SJSA1 (cell line): ENCODE data around the gene CERS6. TPM values are rescaled to one million over a fixed set of nuclear protein-coding genes. Genes with fewer than 3 reads are reported as not detected.

ENCODE experiments used
- DNase-seq, 2 experiments: peaks; one replicate each; pipeline ENCODE4 v3.0.0-alpha.2; 2015 to 2020; ENCODE audit warnings: low spot score in 2 of 2, low read depth in 1 of 2
- H3K27ac ChIP-seq: fragments of 250-450 bp; sonication (Bioruptor Pico); 2 replicates; pipeline ENCODE4 v1.5.1; 2020; ENCODE audit warnings: mild to moderate bottlenecking, moderate library complexity
- H3K27me3 ChIP-seq: fragments of 250-450 bp; sonication (Bioruptor Pico); replicated peaks from 2 replicates; pipeline ENCODE4 v1.5.1; 2020; ENCODE audit warnings: mild to moderate bottlenecking, moderate library complexity
- H3K36me3 ChIP-seq: fragments of 250-450 bp; sonication (Bioruptor Pico); 2 replicates; pipeline ENCODE4 v1.5.1; 2020; ENCODE audit warnings: mild to moderate bottlenecking
- H3K4me1 ChIP-seq: fragments of 250-450 bp; sonication (Bioruptor Pico); replicated peaks from 2 replicates; pipeline ENCODE4 v1.6.1; 2021; ENCODE audit warnings: mild to moderate bottlenecking
- H3K4me3 ChIP-seq: fragments of 250-450 bp; sonication (Bioruptor Pico); 2 replicates; pipeline ENCODE4 v1.5.1; 2020; ENCODE audit warnings: mild to moderate bottlenecking
- H3K9me3 ChIP-seq: fragments of 250-450 bp; sonication (Bioruptor Pico); replicated peaks from 2 replicates; pipeline ENCODE4 v1.5.1; 2020; ENCODE audit warnings: mild to moderate bottlenecking
- total RNA-seq: library from RNA; depleted of rRNA; stranded (reverse); fragments of >200 nt; shearing (Covaris generic); gene quantifications from 2 replicates; pipeline ENCODE4 v1.2.3, GENCODE V29; 2014

The CERS6 gene
- total RNA-seq, 1 experiment from 2014 or later, result 43.7 TPM

DNA sequence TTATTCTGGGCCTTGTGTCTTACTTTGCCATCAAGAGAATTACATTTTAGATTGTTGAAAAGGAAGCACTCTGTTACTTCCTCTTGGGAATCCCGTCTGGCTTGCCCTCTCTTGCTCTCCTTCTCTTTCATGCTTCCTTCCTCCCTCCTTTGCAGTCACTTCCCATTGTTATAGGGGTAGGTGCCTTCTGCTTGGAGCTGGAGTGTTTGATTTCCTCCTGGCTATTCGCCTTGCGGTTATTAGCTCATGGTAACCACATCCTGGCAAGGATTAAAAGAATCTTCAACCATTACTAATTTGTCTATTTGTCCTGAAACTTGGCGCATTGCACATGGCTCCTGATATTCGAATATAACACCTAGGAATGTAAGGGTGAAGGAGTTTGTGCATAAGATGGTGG, 115.0 kb downstream of the CERS6 start:
- Histone ChIP-seq H3K27ac (no peak overlapping the region), H3K9me3 (0 out of 2 replicates have a peak, but pooled peaks cover 3% of the 10 kb centered on the region), H3K4me3 (no peak overlapping the region), H3K4me1 (no peaks in the 10 kb centered on the region; the same call in 1 of the 2 replicates), H3K27me3 (no peaks in the 10 kb centered on the region), H3K36me3 (0 out of 2 replicates have a peak, but pooled peaks cover 3% of the 10 kb centered on the region)
- no peak for DNase-seq

DNA sequence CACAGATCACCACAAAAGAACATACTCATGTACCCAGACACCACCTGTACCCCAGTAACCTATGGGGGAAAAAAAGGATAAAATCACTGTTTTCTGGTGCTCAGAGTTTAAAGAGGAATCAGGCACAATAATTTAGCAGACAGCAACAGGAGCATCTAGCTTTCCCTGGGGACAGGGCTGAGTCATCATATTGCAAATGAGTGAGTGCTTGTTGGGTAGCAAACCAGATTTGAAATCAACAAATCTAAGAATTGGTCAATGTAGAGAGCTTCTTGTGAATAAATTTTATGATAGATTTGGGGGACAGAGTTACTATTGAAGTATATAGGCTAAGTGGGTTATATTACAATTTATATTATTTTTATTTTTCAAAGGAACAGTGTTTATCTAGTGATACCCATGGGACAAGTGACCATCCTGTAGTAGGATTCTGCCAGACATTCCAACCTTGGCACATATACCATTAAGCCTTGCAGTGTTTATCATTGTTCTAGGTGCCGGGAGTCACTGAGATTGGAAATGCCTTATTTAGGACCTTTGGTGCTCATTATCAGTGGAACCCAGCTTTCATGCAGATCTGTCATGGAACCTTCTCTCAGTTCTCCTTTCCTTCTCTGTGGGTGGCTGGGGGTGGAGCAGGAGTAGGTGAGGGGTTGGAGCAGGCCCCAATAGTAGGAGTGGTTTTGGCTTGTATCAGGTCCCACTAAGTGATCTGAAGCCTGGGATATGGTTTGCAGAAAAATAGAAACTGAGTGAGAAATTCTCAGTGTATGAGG, 117.2 kb downstream of the CERS6 start:
- DNase-seq, result no peak
- Histone ChIP-seq H3K27me3 (no peaks in the 10 kb centered on the region), H3K4me3 (no peak overlapping the region)

DNA sequence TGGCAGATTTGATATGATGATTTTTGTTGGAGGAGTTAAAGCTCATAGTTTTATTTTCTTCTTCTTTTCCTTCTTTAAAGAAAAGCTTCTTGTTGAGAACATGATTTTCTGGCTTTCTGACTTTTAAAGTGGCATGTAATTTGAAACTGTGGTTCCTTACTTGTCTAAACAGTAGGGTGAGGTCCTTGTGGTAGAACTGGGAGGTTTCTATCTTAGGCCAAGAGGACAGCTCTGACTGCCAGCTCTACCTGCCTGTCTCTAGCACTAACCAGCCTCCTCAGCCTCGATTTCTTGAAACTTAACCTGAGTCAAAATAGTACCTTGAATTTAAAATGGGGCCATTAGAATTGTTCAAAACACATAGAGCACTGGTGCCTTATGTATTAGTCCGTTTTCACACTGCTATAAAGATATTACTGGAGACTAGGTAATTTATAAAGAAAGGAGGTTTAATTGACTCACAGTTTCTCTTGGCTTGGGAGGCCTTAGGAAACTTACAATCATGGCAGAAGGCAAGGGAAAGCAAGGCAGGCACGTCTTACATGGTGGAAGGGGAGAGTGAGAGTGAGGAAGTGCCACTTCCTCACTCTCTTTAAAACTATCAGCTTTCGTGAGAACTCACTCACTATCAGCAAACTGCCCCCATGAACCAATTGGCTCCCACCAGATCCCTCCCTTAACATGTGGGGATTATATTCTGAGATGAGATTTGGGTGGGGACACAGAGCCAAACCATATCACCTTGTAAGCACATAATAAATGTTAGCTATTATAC, 119.0 kb downstream of the CERS6 start:
- no peaks in the 10 kb centered on the region for H3K36me3 ChIP-seq
- H3K4me1 ChIP-seq, result no peaks in the 10 kb centered on the region; the same call in 1 of the 2 replicates
- H3K27me3 ChIP-seq, result no peaks in the 10 kb centered on the region
- H3K4me3 ChIP-seq, result no peak overlapping the region
- no peak overlapping the region for H3K27ac ChIP-seq
- H3K9me3 ChIP-seq, result no peaks in the 10 kb centered on the region
- no peak for DNase-seq

More for the DNA sequence above, 117.2 kb downstream of the CERS6 start:
- Histone ChIP-seq H3K27ac (no peak overlapping the region), H3K4me1 (no peaks in the 10 kb centered on the region; the same call in 1 of the 2 replicates), H3K36me3 (0 out of 2 replicates have a peak, but pooled peaks cover 3% of the 10 kb centered on the region), H3K9me3 (0 out of 2 replicates have a peak, but pooled peaks cover 3% of the 10 kb centered on the region)

DNA sequence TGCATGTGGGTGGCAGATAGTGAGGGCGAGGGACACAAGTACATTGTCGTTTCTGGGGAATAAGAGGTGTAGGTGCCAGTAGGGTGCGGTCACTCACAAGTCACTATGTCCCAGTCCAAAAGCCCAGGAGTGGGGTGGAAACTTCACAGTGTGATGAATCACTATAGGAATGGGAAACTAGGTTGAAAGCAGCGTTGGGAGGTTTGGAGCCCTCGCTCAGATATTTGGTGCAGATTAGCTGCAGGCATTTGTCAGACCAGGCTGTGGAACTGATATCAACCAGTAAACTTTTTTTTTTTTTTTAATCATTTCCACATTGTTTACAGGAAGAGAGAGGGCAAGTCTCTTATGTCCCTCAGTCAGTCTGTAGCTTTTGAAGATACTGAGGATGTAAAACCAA, 121.8 kb downstream of the CERS6 start:
- Histone ChIP-seq H3K27ac (no peak overlapping the region), H3K27me3 (no peaks in the 10 kb centered on the region), H3K4me3 (no peak overlapping the region), H3K9me3 (no peaks in the 10 kb centered on the region), H3K36me3 (no peaks in the 10 kb centered on the region), H3K4me1 (peaks cover 5% of the 10 kb centered on the region)
- DNase-seq, result no peak

DNA sequence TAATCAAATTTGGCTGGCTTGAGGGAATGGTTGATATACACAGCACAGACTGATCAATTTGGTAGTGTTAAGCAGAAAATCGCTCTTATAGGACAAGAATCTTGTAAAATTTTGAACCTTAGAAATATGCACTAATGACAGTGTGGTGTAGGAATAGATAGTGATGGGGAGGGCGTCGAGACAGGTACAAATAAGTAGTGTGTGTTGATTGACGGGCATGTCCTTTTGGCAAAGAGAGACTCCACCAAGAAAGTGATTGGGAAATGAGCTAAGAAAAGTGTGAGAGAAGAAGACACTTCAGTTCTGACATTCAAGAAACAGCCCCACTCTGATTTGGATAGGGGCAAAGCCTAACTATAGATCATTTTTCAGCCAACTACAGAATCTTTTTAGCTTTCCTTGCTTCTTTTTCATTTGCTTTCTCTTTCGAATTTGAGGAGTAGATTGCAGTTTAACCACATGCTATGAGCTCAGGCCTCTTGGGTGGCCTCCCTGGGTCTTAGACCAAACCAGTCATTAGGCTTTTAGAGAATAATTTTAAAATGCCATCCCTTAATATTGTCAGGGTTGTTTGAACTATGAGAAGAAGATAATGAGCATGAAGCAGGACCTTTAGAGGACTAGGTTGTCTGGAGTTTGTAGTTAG, 127.1 kb downstream of the CERS6 start:
- H3K4me3 ChIP-seq, result 0 out of 2 replicates have a peak overlapping the region, but pooled peaks have one; percentile 6
- peak overlapping the region; percentile 93 for H3K27ac ChIP-seq
- peaks cover 27% of the 10 kb centered on the region for H3K4me1 ChIP-seq
- DNase-seq, result peak; percentile 76 to 87
- no peaks in the 10 kb centered on the region for H3K9me3 ChIP-seq
- H3K27me3 ChIP-seq, result no peaks in the 10 kb centered on the region
- H3K36me3 ChIP-seq, result no peaks in the 10 kb centered on the region

DNA sequence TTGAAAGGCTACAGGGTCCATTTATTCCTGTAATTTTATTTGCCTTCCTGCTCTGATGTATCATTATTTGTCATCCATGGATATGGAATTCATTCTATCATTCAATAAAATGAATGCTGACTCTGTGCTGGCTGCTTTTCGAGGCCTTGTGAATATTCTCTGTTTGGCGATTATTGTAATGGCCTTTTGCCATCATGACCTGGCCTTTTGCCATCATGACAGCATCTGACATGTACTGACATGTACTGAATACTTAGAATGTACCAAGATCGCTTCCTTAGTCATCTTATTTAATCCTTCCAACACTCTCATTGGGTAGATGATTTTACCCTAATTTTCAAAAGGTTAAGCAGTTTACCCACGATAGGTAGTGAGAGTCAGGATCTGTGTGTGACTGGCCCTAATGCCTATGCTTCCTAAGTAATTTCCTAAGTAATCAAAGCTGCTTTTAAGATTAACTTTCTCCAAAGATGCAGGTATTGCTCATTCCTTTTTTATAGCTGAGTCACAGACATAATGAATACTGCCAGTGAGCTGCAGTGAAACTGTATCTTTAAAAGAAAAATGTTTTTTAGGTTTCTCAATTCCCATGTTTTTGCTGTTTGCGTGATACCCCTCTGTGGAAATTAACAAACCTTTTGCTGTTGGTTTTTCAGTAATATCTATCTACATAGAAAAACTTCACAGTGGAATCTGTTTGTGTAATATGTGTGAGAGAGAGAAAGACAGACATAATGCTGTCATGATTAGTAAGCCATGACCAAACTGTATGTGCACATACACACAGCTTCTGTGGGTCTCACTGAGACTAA, 127.8 kb downstream of the CERS6 start:
- Histone ChIP-seq H3K4me3 (no peak overlapping the region), H3K27ac (peak overlapping the region; percentile 93), H3K36me3 (no peaks in the 10 kb centered on the region), H3K4me1 (peaks cover 27% of the 10 kb centered on the region), H3K9me3 (no peaks in the 10 kb centered on the region), H3K27me3 (no peaks in the 10 kb centered on the region)
- DNase-seq, result peak; percentile 55 to 76

DNA sequence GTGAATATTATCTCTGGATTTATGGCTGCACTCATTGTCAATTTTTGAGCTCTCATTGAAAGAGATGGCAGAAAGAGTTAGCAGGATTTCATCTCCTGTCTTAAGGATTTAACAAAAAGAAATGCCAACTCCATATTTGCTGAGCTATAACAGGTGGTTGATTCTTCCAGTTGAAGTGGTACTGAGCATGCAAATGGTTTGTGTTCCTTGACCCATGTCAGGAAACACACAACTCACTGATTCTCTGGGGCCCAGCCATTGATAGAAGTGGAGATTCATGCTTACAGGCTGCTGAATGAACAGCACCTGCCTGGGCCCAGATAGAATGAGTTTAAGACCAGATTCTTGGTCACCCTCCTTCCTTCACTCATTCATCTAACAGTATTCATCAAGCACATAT, 128.8 kb downstream of the CERS6 start:
- Histone ChIP-seq H3K27me3 (no peaks in the 10 kb centered on the region), H3K4me1 (peaks cover 27% of the 10 kb centered on the region), H3K9me3 (no peaks in the 10 kb centered on the region), H3K36me3 (no peaks in the 10 kb centered on the region), H3K27ac (peak overlapping the region; percentile 93), H3K4me3 (no peak overlapping the region)
- DNase-seq, result no peak

DNA sequence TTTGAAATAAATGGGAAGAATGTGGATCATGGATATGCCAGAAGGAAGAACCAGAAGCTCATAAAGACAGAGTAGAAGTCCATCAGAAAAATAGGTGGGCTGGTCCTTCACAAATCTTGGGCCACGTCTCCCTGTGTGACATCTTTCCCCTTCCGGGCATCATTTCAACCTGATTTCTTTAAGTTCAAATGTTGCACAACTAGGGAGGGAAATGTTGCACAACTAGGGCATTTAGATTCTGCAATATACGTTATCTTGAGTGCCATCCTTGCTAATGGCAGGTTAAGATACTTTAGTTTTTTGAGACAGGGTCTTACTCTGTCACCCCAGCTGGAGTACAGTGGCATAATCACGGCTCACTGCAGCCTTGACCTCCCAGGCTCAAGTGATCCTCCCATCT, 129.6 kb downstream of the CERS6 start:
- Histone ChIP-seq H3K27ac (no peak overlapping the region), H3K9me3 (no peaks in the 10 kb centered on the region), H3K4me1 (peaks cover 27% of the 10 kb centered on the region), H3K36me3 (no peaks in the 10 kb centered on the region), H3K4me3 (no peak overlapping the region), H3K27me3 (no peaks in the 10 kb centered on the region)
- DNase-seq, result no peak

DNA sequence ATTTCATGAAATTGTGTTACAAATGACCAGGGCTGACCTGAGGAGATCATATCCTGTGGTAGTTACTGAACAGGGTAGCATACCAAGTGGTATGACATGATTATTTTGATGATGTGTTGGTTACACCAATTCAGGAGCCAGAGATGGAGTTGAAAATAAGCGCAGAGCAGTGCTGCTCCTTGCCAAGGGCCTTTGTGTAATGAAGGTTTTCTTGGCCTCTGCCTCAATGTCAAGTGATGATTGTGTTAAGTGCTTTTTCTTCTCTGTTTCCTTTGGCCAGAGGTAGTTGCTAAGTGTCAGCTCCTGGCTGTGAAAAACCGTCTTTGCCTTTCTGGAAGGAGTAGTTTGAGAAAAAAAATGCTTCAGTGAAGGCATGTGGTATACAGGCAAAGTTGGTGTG, 131.2 kb downstream of the CERS6 start:
- H3K4me1 ChIP-seq, result peaks cover 27% of the 10 kb centered on the region
- no peaks in the 10 kb centered on the region for H3K27me3 ChIP-seq
- no peak overlapping the region for H3K4me3 ChIP-seq
- no peak overlapping the region for H3K27ac ChIP-seq
- H3K9me3 ChIP-seq, result no peaks in the 10 kb centered on the region
- DNase-seq, result no peak
- no peaks in the 10 kb centered on the region for H3K36me3 ChIP-seq

DNA sequence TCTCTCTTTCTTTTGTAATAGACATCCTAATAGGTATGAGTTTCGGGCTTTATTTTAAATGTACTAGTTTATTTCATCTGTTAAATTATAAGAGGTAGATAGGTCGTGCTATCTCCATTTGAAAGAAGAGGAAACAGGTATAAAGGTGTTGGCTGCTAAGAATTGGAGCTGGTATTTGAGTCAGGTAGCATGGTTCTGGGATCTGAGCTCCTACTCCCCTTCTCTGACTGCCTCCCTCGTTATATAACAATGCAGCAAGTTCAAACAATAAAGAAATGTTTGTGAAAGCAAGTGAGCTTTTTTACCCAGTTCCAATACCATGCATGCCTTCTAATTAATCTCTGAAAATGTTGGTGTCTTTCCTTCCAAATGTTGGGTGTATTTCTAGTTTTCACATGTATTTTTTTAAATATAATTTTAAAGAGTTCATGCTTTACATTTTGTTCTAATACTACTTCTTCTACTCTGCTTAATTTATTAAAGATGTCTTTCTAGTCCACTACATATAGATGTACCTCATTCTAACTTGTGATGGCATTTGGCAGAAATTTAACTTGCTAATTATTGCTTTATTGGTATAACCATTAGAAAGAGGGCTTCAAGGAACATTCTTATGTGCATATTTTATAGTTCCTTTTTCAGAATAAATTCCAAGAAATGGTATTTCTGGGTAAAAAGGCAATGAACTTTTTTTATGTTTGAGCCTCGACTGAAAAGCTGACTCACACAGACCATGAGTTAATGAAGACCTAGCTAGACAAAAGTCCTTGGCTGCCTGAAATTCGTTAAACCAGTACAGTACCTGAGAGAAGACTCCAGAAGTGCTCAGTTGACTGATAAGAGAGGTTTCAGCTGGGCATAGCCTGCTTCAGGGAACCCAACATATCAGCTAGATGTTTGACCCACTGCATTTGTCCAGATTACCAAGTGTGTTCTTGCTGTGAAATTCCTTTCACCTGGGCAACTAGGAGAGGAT, 133.5 kb downstream of the CERS6 start:
- H3K4me1 ChIP-seq, result peaks cover 6% of the 10 kb centered on the region
- H3K9me3 ChIP-seq, result no peaks in the 10 kb centered on the region
- no peaks in the 10 kb centered on the region for H3K36me3 ChIP-seq
- DNase-seq, result no peak
- no peak overlapping the region for H3K4me3 ChIP-seq
- no peak overlapping the region for H3K27ac ChIP-seq
- H3K27me3 ChIP-seq, result no peaks in the 10 kb centered on the region

DNA sequence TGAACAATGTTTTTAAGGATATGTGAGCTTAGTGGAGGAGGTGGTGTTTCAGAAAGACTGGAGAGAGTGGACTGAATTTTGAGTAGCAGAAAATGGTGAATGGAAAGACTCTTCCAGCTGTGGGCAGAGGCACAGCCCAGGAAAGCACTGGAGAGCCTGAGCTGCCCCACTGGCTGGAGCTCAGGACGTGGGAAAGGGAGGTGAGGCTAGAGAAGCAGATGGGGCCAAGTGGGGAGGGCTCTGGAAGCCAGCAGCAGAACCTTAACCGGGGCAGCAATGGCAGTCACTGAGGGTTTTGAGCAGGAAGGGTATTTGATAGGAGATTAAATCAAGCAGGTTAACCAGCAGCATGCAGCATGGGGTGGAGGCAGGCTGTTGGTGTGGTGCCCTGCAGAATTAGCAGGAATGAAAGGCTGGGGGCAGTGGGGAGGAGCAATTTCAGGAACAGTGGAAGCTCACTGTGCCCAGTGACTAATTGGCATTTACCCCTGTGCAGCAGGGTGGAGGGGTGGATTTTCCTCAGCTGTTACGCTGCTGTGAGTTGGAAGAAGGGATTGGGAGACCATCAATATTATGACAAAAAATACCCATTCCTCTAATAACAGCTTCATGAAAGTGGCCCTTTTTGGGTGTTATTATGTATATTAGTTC, 136.2 kb downstream of the CERS6 start:
- DNase-seq, result no peak
- no peak overlapping the region for H3K4me3 ChIP-seq
- no peak overlapping the region for H3K27ac ChIP-seq
- H3K36me3 ChIP-seq, result no peaks in the 10 kb centered on the region
- no peaks in the 10 kb centered on the region for H3K9me3 ChIP-seq
- H3K4me1 ChIP-seq, result no peaks in the 10 kb centered on the region
- no peaks in the 10 kb centered on the region for H3K27me3 ChIP-seq

DNA sequence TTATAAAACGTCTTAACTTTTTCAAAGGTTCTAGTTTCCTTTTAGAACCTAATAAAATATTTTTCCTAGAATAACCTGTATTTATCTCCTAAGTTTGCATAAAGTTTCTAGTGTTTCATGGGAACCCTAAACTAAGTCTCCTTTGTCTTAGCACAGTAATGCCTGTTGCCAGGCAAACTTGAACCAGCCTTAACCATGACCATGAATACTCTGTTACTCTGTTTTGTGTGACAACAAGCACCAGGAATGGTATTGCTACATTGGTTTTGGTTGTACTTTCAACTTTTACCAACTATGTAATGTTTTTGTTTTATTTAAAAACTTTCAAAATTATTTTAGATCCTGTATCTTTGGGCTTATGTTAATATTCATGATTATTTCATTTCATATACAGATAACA, 137.6 kb downstream of the CERS6 start:
- Histone ChIP-seq H3K27me3 (no peaks in the 10 kb centered on the region), H3K9me3 (no peaks in the 10 kb centered on the region), H3K36me3 (no peaks in the 10 kb centered on the region), H3K27ac (no peak overlapping the region), H3K4me3 (no peak overlapping the region), H3K4me1 (no peaks in the 10 kb centered on the region)
- DNase-seq, result no peak
